Coronary artery (tissue), 2 donors: ENCODE data around the gene MYOD1.

ENCODE experiments used
- DNase-seq: peaks from one replicate; pipeline ENCODE4 v3.0.0-alpha.2; 2017; ENCODE audit warnings: low spot score
- H3K27ac ChIP-seq, 2 donors: fragments of 200-600 bp; sonication (generic); one replicate each; pipeline ENCODE4 v1.5.1; 2016 to 2019
- H3K4me3 ChIP-seq: fragments of 200-600 bp; sonication (generic); 2 replicates; pipeline ENCODE4 v1.5.1; 2016; ENCODE audit warnings: mild to moderate bottlenecking, moderate library complexity
- TF ChIP-seq, protein P1 (sequence below): fragments of 200-600 bp; sonication (generic); IDR thresholded peaks from one replicate; pipeline ENCODE4 v1.5.1; 2019; ENCODE audit warnings: antibody characterized with exemption

MYOD1 gene

DNA sequence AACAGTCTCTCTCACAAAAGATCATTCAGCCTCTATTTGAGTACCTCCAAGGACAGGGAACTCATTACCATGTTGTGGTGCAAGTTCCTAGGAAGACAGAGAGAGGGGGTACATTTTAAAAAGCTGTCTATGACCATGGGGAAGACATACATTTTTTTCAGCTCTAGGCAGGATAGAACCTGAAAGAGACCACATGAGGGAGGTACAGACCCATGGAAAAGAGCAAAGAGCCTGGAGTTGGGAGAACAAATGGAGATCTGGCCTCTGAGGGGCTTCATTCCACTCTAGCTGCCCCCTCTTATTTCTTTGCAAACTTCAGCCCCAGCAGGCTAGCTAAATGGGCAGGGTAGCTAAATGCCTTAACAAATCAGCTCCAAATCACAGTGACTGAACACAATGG lies 51.5 kb downstream of the MYOD1 start:
- Histone ChIP-seq H3K27ac (no peak overlapping the region), H3K4me3 (no peak overlapping the region)
- TF ChIP-seq, protein P1, sequence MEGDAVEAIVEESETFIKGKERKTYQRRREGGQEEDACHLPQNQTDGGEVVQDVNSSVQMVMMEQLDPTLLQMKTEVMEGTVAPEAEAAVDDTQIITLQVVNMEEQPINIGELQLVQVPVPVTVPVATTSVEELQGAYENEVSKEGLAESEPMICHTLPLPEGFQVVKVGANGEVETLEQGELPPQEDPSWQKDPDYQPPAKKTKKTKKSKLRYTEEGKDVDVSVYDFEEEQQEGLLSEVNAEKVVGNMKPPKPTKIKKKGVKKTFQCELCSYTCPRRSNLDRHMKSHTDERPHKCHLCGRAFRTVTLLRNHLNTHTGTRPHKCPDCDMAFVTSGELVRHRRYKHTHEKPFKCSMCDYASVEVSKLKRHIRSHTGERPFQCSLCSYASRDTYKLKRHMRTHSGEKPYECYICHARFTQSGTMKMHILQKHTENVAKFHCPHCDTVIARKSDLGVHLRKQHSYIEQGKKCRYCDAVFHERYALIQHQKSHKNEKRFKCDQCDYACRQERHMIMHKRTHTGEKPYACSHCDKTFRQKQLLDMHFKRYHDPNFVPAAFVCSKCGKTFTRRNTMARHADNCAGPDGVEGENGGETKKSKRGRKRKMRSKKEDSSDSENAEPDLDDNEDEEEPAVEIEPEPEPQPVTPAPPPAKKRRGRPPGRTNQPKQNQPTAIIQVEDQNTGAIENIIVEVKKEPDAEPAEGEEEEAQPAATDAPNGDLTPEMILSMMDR = no peak
- DNase-seq = no peak

DNA sequence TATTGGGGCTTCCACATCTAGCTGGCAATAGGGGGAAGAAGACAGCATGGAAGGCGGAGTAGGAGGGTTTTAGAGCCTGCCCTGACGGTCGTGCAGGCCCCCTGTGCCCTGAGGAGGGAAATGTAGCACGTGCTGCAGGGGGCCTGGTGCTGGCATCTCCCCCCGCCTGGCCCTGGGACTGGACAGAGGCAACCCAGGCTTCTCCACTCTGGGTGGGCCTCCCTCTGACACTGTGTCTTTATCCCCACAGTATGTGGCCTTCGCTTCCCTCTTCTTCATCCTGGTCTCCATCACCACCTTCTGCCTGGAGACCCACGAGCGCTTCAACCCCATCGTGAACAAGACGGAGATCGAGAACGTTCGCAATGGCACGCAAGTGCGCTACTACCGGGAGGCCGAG lies 52.0 kb downstream of the MYOD1 start:
- no peak for DNase-seq
- TF ChIP-seq, protein P1 = no peak
- Histone ChIP-seq H3K27ac (no peak overlapping the region), H3K4me3 (no peak overlapping the region)
